H1 (cell line): ENCODE data around the gene PLPPR2.

Source experiments
- BACH1 ChIP-seq: IDR thresholded peaks from 2 replicates; pipeline ENCODE4 v1.6.1; 2012; ENCODE audit warnings: low read length, improper control_type of control experiment
- BRCA1 ChIP-seq: IDR thresholded peaks from 2 replicates; pipeline ENCODE4 v1.6.1; 2012; ENCODE audit warnings: low read depth, low read length, improper control_type of control experiment
- CTCF ChIP-seq, 3 experiments: IDR thresholded peaks; 1 replicate in 2 of 3; 2 replicates in 1 of 3; pipeline versions ENCODE4 v1.5.1 to v1.6.1; 2011; ENCODE audit warnings: low read length in 3 of 3, mild to moderate bottlenecking in 3 of 3, inconsistent platforms in 2 of 3, low read depth in 1 of 3, moderate library complexity in 1 of 3; ENCODE audit not compliant: insufficient read depth in 1 of 3; ENCODE audit errors: control extremely low read depth in 1 of 3
- EZH2 ChIP-seq: fragments of 200-600 bp; sonication (generic); IDR thresholded peaks from 2 replicates; pipeline ENCODE4 v1.7.1; 2012; ENCODE audit warnings: low read depth, mild to moderate bottlenecking, moderate library complexity, low read length, inconsistent platforms; ENCODE audit not compliant: severe bottlenecking
- NRF1 ChIP-seq: IDR thresholded peaks from 2 replicates; pipeline ENCODE4 v1.6.1; 2011; ENCODE audit warnings: mild to moderate bottlenecking, low read depth, low read length, improper control_type of control experiment
- POLR2A ChIP-seq, 2 experiments: IDR thresholded peaks; 1 replicate in 1 of 2; 2 replicates in 1 of 2; pipeline ENCODE4 v1.6.1; 2011; ENCODE audit warnings: low read depth in 2 of 2, low read length in 2 of 2, mild to moderate bottlenecking in 2 of 2; ENCODE audit errors: control extremely low read depth in 1 of 2
- RBBP5 ChIP-seq: IDR thresholded peaks from 2 replicates; pipeline ENCODE4 v1.7.1; 2012; ENCODE audit warnings: low read depth, mild to moderate bottlenecking, inconsistent platforms, low read length, moderate library complexity, borderline replicate concordance
- RFX5 ChIP-seq: IDR thresholded peaks from 2 replicates; pipeline ENCODE4 v1.6.1; 2011; ENCODE audit warnings: low read depth, low read length, improper control_type of control experiment, borderline replicate concordance
- SP2 ChIP-seq: IDR thresholded peaks from 2 replicates; pipeline ENCODE4 v1.6.1; 2012; ENCODE audit warnings: mild to moderate bottlenecking, low read length, inconsistent platforms
- TAF1 ChIP-seq: IDR thresholded peaks from 2 replicates; pipeline ENCODE4 v1.6.1; 2011; ENCODE audit warnings: mild to moderate bottlenecking, low read depth, low read length
- TEAD4 ChIP-seq: IDR thresholded peaks from 2 replicates; pipeline ENCODE4 v1.6.1; 2012; ENCODE audit warnings: low read depth, low read length, inconsistent platforms, mixed read lengths
- USF2 ChIP-seq: IDR thresholded peaks from 2 replicates; pipeline ENCODE4 v1.6.1; 2011; ENCODE audit warnings: low read length, improper control_type of control experiment
- ZNF274 ChIP-seq: IDR thresholded peaks from 2 replicates; pipeline ENCODE4 v1.7.0; 2012; ENCODE audit warnings: low read length, borderline replicate concordance; ENCODE audit errors: extremely low read depth

- no peak for TF ChIP-seq BRCA1
- TF ChIP-seq TEAD4, result no peak; the same call in 1 of the 2 replicates
- no peak for TF ChIP-seq ZNF274
- TF ChIP-seq SP2, result no peak
- TF ChIP-seq USF2, result no peak
- peak; percentile 92 to 94 (median 92) for TF ChIP-seq CTCF (IDR thresholded peaks at IDR 0.05; ENCODE audit: control extremely low read depth in 1 of 3, insufficient read depth in 1 of 3, low read depth in 1 of 3, low read length in 3 of 3)
- TF ChIP-seq BACH1, result no peak
- no peak for TF ChIP-seq TAF1
- TF ChIP-seq NRF1, result no peak
- TF ChIP-seq EZH2, result no peak
- TF ChIP-seq POLR2A (IDR thresholded peaks at IDR 0.05; ENCODE audit: control extremely low read depth in 1 of 2, low read depth in 2 of 2, low read length in 2 of 2), result peak in 1 of 2 experiments; percentile 32; a peak in 1 of 3 replicates
- TF ChIP-seq RFX5, result no peak
- TF ChIP-seq RBBP5, result peak; percentile 1; the same call in 1 of the 2 replicates
Measured at GRCh38 chr19:11382898-11383705, 27.9 kb downstream of the PLPPR2 start.
